Psoas muscle (tissue), 8 donors: Measurements from ENCODE around the gene SMAP1. TPM values are rescaled to one million over a fixed set of nuclear protein-coding genes. Genes with fewer than 3 reads are reported as not detected.

Source experiments
- ATAC-seq, 4 donors: fragments of 200-7000 bp; cut with Tn5 transposase; one replicate each; pipeline ENCODE4 v1.9.1; 2020; ENCODE audit warnings: moderate library complexity in 3 of 4, mild to moderate bottlenecking in 2 of 4
- DNase-seq, 2 donors: peaks; one replicate each; pipeline ENCODE4 v3.0.0-alpha.2; 2020
- H3K27ac ChIP-seq: fragments of 200-600 bp; one replicate; pipeline ENCODE4 v1.8.0; 2022
- H3K27me3 ChIP-seq, 3 donors: fragments of 200-600 bp in 1 of 3; one replicate each; pipeline versions ENCODE4 v1.6.1 to v1.8.0; 2013 to 2022; ENCODE audit warnings: low read length in 2 of 3, mild to moderate bottlenecking in 2 of 3, moderate library complexity in 1 of 3; ENCODE audit not compliant: insufficient read depth in 3 of 3
- H3K36me3 ChIP-seq, 2 donors: fragments of 200-600 bp in 1 of 2; one replicate each; pipeline versions ENCODE4 v1.6.1 to v1.8.0; 2013 to 2022; ENCODE audit warnings: low read depth in 1 of 2, mild to moderate bottlenecking in 1 of 2, moderate library complexity in 1 of 2; ENCODE audit not compliant: insufficient read depth in 1 of 2
- H3K4me1 ChIP-seq: fragments of 200-600 bp; one replicate; pipeline ENCODE4 v1.8.0; 2022
- H3K4me3 ChIP-seq: fragments of 200-600 bp; one replicate; pipeline ENCODE4 v1.8.0; 2022; ENCODE audit warnings: mild to moderate bottlenecking
- H3K9me3 ChIP-seq: fragments of 200-600 bp; one replicate; pipeline ENCODE4 v1.8.0; 2022
- WGBS, 3 donors: extraction: QIAGEN DNeasy Blood & Tissue Kit; methylation state at CpG; one replicate each; pipeline versions ENCODE4 v1.1.6 to v1.1.7; 2013; 5-methylcytosine and 5-hydroxymethylcytosine counted together
- intact Hi-C, 2 donors: fragments of 100-400 bp; cut with DNase I; formaldehyde crosslinking; loops; one replicate each; pipeline versions ENCODE4 v1.11.0 to v1.14.2; 2022
- polyA plus RNA-seq, 3 donors: library from polyadenylated mRNA; stranded (reverse); fragments of 200-250 nt; gene quantifications; one replicate each; pipeline ENCODE4 v1.2.3, GENCODE V29; 2013
- total RNA-seq, 4 donors: library from RNA; stranded (reverse); fragmentation: NEBNext Ultra II Directional in 2 of 4; extraction: Animal tissue kit (Norgen Biotek cat#: 25700) in 2 of 4; gene quantifications; one replicate each; pipeline versions ENCODE4 v1.2.1 to v1.2.4, GENCODE V29; 2021 to 2023
- TF ChIP-seq, protein P1 (sequence below): fragments of 200-600 bp; IDR thresholded peaks from one replicate; pipeline ENCODE4 v1.8.0; 2022; ENCODE audit warnings: antibody characterized with exemption
- donor health status: healthy with polysubstance abuse.
- donor health status: DM: no; HTN: no; CAD: no; lungs with moderate emphysema.
- donor health status: Bipolar disorder and iron deficiency.
- donor health status: healthy.
- donor health status: DM: yes; HTN: yes; CAD: no.
- donor health status: DM: no; HTN: no; CAD: no.
- donor health status: DM: no; HTN: no; CAD: no.
- donor health status: DM: yes; HTN: yes; CAD: no.

The SMAP1 gene
- total and polyA plus RNA-seq, 7 donors, result 19.0 to 40.2 (median 24.0) TPM

DNA sequence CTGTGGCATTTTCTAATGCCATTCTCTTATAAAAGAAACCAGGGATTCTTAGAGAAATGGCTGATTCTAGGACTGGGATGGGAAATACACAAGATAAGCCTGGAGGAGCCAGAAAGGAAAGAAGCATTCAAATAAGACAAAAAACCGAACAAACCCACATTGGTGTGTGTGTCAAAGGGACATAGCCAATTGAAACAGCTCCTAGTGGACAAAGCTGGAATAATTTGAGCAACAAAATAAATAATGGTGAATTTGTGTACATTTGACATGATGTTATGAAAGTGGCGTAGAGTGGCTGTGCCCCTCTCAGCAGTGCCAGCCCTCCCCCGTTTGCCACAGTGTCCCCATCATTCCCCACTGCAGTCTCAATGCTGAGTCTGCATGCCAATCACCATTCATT, 233.6 kb downstream of the SMAP1 start:
- ATAC-seq (no peak), DNase-seq (no peak)
- WGBS, 3 donors, result 81 to 87% (median 82%) methylated on average over 3 of the region's 3 CpGs
- no peak overlapping the region for H3K4me3 ChIP-seq
- H3K36me3 ChIP-seq, result no peaks in the 10 kb centered on the region
- H3K4me1 ChIP-seq, result no peaks in the 10 kb centered on the region
- H3K27ac ChIP-seq, result no peak overlapping the region
- H3K27me3 ChIP-seq, result peaks cover 0 to 2% (median 0%) of the 10 kb centered on the region in 3 donors
- TF ChIP-seq, protein P1, sequence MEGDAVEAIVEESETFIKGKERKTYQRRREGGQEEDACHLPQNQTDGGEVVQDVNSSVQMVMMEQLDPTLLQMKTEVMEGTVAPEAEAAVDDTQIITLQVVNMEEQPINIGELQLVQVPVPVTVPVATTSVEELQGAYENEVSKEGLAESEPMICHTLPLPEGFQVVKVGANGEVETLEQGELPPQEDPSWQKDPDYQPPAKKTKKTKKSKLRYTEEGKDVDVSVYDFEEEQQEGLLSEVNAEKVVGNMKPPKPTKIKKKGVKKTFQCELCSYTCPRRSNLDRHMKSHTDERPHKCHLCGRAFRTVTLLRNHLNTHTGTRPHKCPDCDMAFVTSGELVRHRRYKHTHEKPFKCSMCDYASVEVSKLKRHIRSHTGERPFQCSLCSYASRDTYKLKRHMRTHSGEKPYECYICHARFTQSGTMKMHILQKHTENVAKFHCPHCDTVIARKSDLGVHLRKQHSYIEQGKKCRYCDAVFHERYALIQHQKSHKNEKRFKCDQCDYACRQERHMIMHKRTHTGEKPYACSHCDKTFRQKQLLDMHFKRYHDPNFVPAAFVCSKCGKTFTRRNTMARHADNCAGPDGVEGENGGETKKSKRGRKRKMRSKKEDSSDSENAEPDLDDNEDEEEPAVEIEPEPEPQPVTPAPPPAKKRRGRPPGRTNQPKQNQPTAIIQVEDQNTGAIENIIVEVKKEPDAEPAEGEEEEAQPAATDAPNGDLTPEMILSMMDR, result no peak
- H3K9me3 ChIP-seq, result no peaks in the 10 kb centered on the region
- intact Hi-C loops, result no loop called here

DNA sequence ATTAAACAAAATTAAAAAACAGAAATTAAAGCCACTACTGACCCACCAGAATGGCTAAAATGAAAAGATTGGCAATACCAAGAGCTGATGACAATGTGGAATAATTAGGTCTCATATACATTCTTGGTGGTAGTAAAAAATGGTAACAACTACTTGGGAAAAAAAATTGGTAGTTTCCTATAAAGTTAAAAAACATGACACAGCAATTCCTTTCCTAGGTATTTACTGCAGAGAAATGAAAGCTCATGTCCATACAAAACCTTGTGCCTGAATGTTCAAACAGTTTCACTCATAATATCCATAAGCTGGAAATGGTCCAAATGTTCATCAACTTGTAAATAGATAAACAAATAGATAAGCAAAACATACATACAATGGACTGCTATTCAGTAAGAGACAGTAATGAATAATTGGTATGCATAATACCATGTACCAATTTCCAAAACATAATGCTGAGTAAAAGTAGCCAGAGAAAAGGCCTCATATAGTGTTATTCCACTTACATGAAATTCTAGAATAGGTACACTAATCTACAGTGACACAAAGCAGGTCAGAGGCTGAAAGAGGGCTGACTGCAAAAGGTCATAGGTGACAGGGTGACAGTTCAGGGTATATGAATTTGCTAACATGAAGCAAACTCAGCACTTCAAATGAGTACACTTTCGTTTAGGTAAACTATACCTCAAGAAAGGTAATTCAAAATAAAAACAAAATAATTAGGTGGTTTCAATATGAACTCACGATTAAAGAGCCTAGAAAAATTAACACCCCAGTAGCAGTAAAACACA, 236.2 kb downstream of the SMAP1 start:
- no peak for ATAC-seq
- WGBS, 3 donors, result 67 to 82% (median 76%) methylated on average over 2 of the region's 2 CpGs
- Histone ChIP-seq H3K4me1 (no peaks in the 10 kb centered on the region), H3K27me3 (peaks cover 0 to 2% (median 0%) of the 10 kb centered on the region in 3 donors), H3K9me3 (no peaks in the 10 kb centered on the region), H3K36me3 (no peaks in the 10 kb centered on the region), H3K4me3 (no peak overlapping the region), H3K27ac (no peak overlapping the region)
- intact Hi-C loops, result no loop called here
- no peak for DNase-seq
- TF ChIP-seq, protein P1, result no peak

DNA sequence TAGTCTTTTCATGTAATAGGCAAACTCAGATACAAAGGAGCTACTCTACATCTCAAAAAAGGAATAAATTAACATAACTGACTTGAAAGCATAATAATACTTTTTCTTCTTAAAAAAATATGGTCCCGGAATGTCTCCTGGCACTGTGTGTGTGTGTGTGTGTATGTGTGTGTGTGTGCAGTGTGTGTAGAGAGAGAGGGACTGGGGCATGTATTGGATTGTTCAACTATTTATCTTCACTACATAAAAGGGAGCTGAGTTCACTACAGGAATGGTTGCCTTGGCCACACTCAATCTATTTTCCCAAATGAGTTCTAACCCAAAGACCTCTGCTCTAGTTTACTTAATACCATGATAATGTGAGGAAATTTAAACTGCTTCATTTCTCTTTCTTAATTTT, 238.1 kb downstream of the SMAP1 start:
- H3K27ac ChIP-seq, result no peak overlapping the region
- H3K27me3 ChIP-seq, result peaks cover 0 to 2% (median 0%) of the 10 kb centered on the region in 3 donors
- no peak for ATAC-seq
- H3K36me3 ChIP-seq, result no peaks in the 10 kb centered on the region
- no peak overlapping the region for H3K4me3 ChIP-seq
- 75 to 83% (median 78%) methylated on average over 1 of the region's 1 CpG for WGBS, 3 donors
- intact Hi-C loops, result no loop called here
- DNase-seq, result no peak
- TF ChIP-seq, protein P1, result no peak
- H3K9me3 ChIP-seq, result no peaks in the 10 kb centered on the region
- no peaks in the 10 kb centered on the region for H3K4me1 ChIP-seq

Other genes with a start within 250 kb of the SMAP1 start
- gene SDHAF4, start 101.0 kb upstream of the SMAP1 start, total RNA-seq, result 10 to 100 TPM in 1 of 4 donors, 1 to 10 TPM in 3; 8.3 to 11.4 (median 9.1) TPM
- 1 to 10 TPM; 3.9 to 7.9 (median 4.8) TPM for gene SDHAF4, start 101.0 kb upstream of the SMAP1 start, polyA plus RNA-seq